GM12878 (cell line): ENCODE results near the gene ASZ1. TPM values are rescaled to one million over a fixed set of nuclear protein-coding genes. Genes with fewer than 3 reads are reported as not detected.

Source experiments
- ATAC-seq: fragments of 200-7000 bp; cut with Tn5 transposase; 3 replicates; pipeline ENCODE4 v1.9.1; 2020; ENCODE audit warnings: mild to moderate bottlenecking, moderate library complexity
- Bru-seq: library from RNA; stranded (reverse); fragments of 400-500 nt; gene quantifications from one replicate; lab custom pipeline; 2021; lab: Mats Ljungman, UMichigan
- BruChase-seq, 2 experiments: library from RNA; stranded (reverse); fragments of 400-500 nt; gene quantifications; one replicate each; lab custom pipeline; 2021; lab: Mats Ljungman, UMichigan
- BruUV-seq: library from RNA; stranded (reverse); fragments of 400-500 nt; replicated peaks from 2 replicates; lab custom pipeline; 2021; lab: Mats Ljungman, UMichigan
- CTCF ChIA-PET: fragments of 300-600 bp; sonication (Branson Sonifier 250); formaldehyde crosslinking; extraction: SDS; loops from one replicate; lab custom pipeline; 2021; ENCODE audit warnings: inconsistent platforms; lab: Yijun Ruan, JAX
- POLR2A ChIA-PET: fragments of 350-600 bp; formaldehyde crosslinking; extraction: SDS; loops from one replicate; lab custom pipeline; 2021; ENCODE audit warnings: inconsistent platforms; lab: Charles Lee
- RAD21 ChIA-PET: fragments of 300-600 bp; sonication (Branson Sonifier 250); formaldehyde crosslinking; loops from one replicate; lab custom pipeline; 2023; ENCODE audit warnings: antibody characterized with exemption; ENCODE audit not compliant: unreplicated experiment; lab: Charles Lee
- SMC1A ChIA-PET: fragments of 300-600 bp; sonication (Branson Sonifier 250); formaldehyde crosslinking; loops from one replicate; lab custom pipeline; 2023; ENCODE audit not compliant: unreplicated experiment, uncharacterized antibody; lab: Charles Lee
- DNase-seq: peaks from one replicate; pipeline ENCODE4 v3.0.0-alpha.2; 2011; ENCODE audit warnings: low read depth, low spot score
- FAIRE-seq: peaks from 3 replicates; lab custom pipeline; 2011; peaks lifted over from hg19 to GRCh38; lab: Jason Lieb, UNC
- H2AFZ ChIP-seq: 2 replicates; pipeline ENCODE4 v1.6.0; 2011; ENCODE audit warnings: low read depth, low read length, control low read depth; ENCODE audit not compliant: control insufficient read depth
- H3K27ac ChIP-seq: 2 replicates; pipeline ENCODE4 v1.5.1; 2011; ENCODE audit warnings: control low read depth; ENCODE audit not compliant: control insufficient read depth, insufficient read depth
- H3K27me3 ChIP-seq, 2 experiments: replicated peaks in 1 of 2; 2 replicates each; pipeline versions ENCODE4 v1.6.0 to v1.6.1; 2011; ENCODE audit warnings: low read length in 1 of 2; ENCODE audit not compliant: control insufficient read depth in 2 of 2, insufficient read depth in 2 of 2
- H3K36me3 ChIP-seq, 2 experiments: 2 replicates each; pipeline ENCODE4 v1.5.1; 2011; ENCODE audit warnings: low read length in 1 of 2; ENCODE audit not compliant: control insufficient read depth in 2 of 2, insufficient read depth in 2 of 2
- H3K4me1 ChIP-seq: 2 replicates; pipeline ENCODE4 v1.6.1; 2011; ENCODE audit warnings: mild to moderate bottlenecking, low read length, moderate library complexity, mixed read lengths; ENCODE audit not compliant: control insufficient read depth, insufficient read depth
- H3K4me2 ChIP-seq: 2 replicates; pipeline ENCODE4 v1.6.0; 2011; ENCODE audit warnings: control low read depth; ENCODE audit not compliant: control insufficient read depth, insufficient read depth
- H3K4me3 ChIP-seq: fragments of 200-600 bp; sonication (generic); 2 replicates; pipeline ENCODE4 v1.5.1; 2016
- H3K79me2 ChIP-seq: 2 replicates; pipeline ENCODE4 v1.6.0; 2011; ENCODE audit warnings: low read length; ENCODE audit not compliant: control insufficient read depth, insufficient read depth
- H3K9ac ChIP-seq: 2 replicates; pipeline ENCODE4 v1.8.0; 2011; ENCODE audit warnings: low read length, control low read depth, mixed read lengths; ENCODE audit not compliant: control insufficient read depth, insufficient read depth
- H3K9me3 ChIP-seq: replicated peaks from 3 replicates; pipeline ENCODE4 v1.5.1; 2011; ENCODE audit warnings: mild to moderate bottlenecking, low read length; ENCODE audit not compliant: control insufficient read depth, insufficient read depth
- H4K20me1 ChIP-seq: 2 replicates; pipeline ENCODE4 v1.6.0; 2011; ENCODE audit not compliant: control insufficient read depth, insufficient read depth
- TARDBP ChIP-seq: IDR thresholded peaks from 2 replicates; pipeline ENCODE4 v1.6.1; 2016; ENCODE audit warnings: borderline replicate concordance
- ZBTB33 ChIP-seq: fragments of 450-650 bp; IDR thresholded peaks from 2 replicates; pipeline ENCODE4 v1.6.1; 2017; ENCODE audit warnings: mild to moderate bottlenecking
- WGBS: methylation state at CpG from one replicate; pipeline ENCODE4 v1.1.6; 2016; ENCODE audit warnings: low lambda C conversion rate; ENCODE audit not compliant: insufficient replicate concordance, insufficient coverage; ENCODE audit errors: missing lambda C conversion rate; 5-methylcytosine and 5-hydroxymethylcytosine counted together
- in situ Hi-C: fragments of 300-500 bp; cut with MboI; formaldehyde crosslinking; loops from 9 replicates; pipeline ENCODE4 v1.14.3; 2018; ENCODE audit warnings: mixed read lengths
- intact Hi-C: fragments of 100-400 bp; cut with micrococcal nuclease; formaldehyde crosslinking; loops from one replicate; pipeline ENCODE4 v1.14.2; 2022; ENCODE audit not compliant: unreplicated experiment
- long read RNA-seq, 2 experiments: library from polyadenylated mRNA; unstranded; transcript quantifications; one replicate each; pipeline ENCODE4 v2.0.0, GENCODE V29; 2019 to 2020
- polyA minus RNA-seq, 3 experiments: library from RNA; depleted of rRNA, polyadenylated mRNA; stranded (reverse); fragments of >200 nt; gene quantifications; 2 replicates each; pipeline ENCODE4 v1.2.3, GENCODE V29; 2011
- polyA plus RNA-seq, 11 experiments: library from polyadenylated mRNA; depleted of rRNA in 4 of 11; unstranded in 6 of 11; stranded (reverse) in 5 of 11; fragments of >200 nt; fragmentation: Nextera tagmentation in 4 of 11; fragmentation: Illumina TruSeq in 1 of 11; extraction: Ambion mirVana in 4 of 11; extraction: Trizol in 1 of 11; gene quantifications; 1 replicate in 1 of 11; 2 replicates in 10 of 11; pipeline versions ENCODE4 v1.2.1 to v1.2.3, GENCODE V29; 2011 to 2016; ENCODE audit warnings: inconsistent platforms in 2 of 11, missing spikeins in 2 of 11, low read depth in 1 of 11
- total RNA-seq, 4 experiments: library from RNA; depleted of rRNA in 3 of 4; stranded (reverse); fragments of >200 nt in 3 of 4; fragmentation: Illumina TruSeq in 1 of 4; extraction: Trizol in 1 of 4; gene quantifications; 2 replicates each; pipeline versions ENCODE4 v1.2.1 to v1.2.3, GENCODE V29; 2013 to 2021

ASZ1 gene
- not detected in 2 replicates for total RNA-seq (2013; cell fraction: nucleolus; rRNA removed)
- total RNA-seq (2014; rRNA removed) (0.06 TPM in 1 of 2 replicates, not detected in the other), total RNA-seq (2014; rRNA removed; fragmentation: Illumina TruSeq; extraction: Trizol) (not detected in 2 replicates), total RNA-seq (2021) (0.11 TPM in 1 of 2 replicates, not detected in the other), polyA plus RNA-seq (2011; rRNA removed) (not detected in 2 replicates), polyA plus RNA-seq (2014; fragmentation: Illumina TruSeq; extraction: Trizol) (0.04 TPM in 1 of 2 replicates, not detected in the other), polyA plus RNA-seq (2014; fragmentation: Nextera tagmentation; extraction: Ambion mirVana) (under 1 TPM; 0.08 to 0.09 TPM), polyA plus RNA-seq (2014; rRNA removed) (0.04 TPM in 1 of 2 replicates, not detected in the other), polyA plus RNA-seq (2016; fragmentation: Nextera tagmentation; extraction: Ambion mirVana) (not detected), polyA minus RNA-seq (2011; rRNA and poly(A)+ RNA removed) (not detected in 2 replicates), Bru-seq, nascent RNA (percentile 14 among the genes with signal in this experiment), BruChase-seq, experiment 1, labeled RNA remaining after a 6-hour chase (percentile 8 among the genes with signal in this experiment), BruChase-seq, experiment 2, labeled RNA remaining after a 2-hour chase (percentile 7 among the genes with signal in this experiment)
- polyA plus RNA-seq (2011; ENCODE audit: low read depth), result not detected
- not detected in 2 replicates for polyA plus RNA-seq (2011; cell fraction: cytosol; rRNA removed)
- polyA plus RNA-seq (2011; cell fraction: nucleus; rRNA removed), result not detected in 2 replicates
- polyA plus RNA-seq (2012), result not detected in 2 replicates
- not detected in 2 replicates for polyA minus RNA-seq (2011; cell fraction: cytosol; rRNA and poly(A)+ RNA removed)
- polyA minus RNA-seq (2011; cell fraction: nucleus; rRNA and poly(A)+ RNA removed), result not detected in 2 replicates
- long read RNA-seq, experiment 1, result 0 reads
- long read RNA-seq, experiment 2, result 0 reads

GRCh38 chr7:117427258-117427701 is at the start of gene ASZ1:
ASZ1 (minus strand) TSS chr7:117427493; CDS start chr7:117427460, 33 bp downstream.
- POLR2A ChIA-PET, result no interaction called here
- SMC1A ChIA-PET, result no interaction called here
- no peak within 1 kb of the TSS for H3K4me2 ChIP-seq
- H3K36me3 ChIP-seq, result no peaks in the 10 kb centered on the region
- no peak for DNase-seq
- ATAC-seq, result no peak
- no peak within 1 kb of the TSS for H2AFZ ChIP-seq
- no peaks in the 10 kb centered on the region for H3K79me2 ChIP-seq
- no peak within 1 kb of the TSS for H3K27ac ChIP-seq
- no peaks in the 10 kb centered on the region for H4K20me1 ChIP-seq
- no peaks in the 10 kb centered on the region for H3K4me1 ChIP-seq
- no TSS peak for BruUV-seq
- TF ChIP-seq TARDBP, result no peak
- TF ChIP-seq ZBTB33, result peak; percentile 59
- WGBS, result 88% methylated on average over 28 of the region's 41 CpGs
- no peak within 1 kb of the TSS for H3K9ac ChIP-seq
- no peak for FAIRE-seq
- CTCF ChIA-PET, result no interaction called here
- RAD21 ChIA-PET, result no interaction called here
- no peaks in the 10 kb centered on the region; the same call in 2 of the 3 replicates for H3K9me3 ChIP-seq
- intact Hi-C loops, result no loop called here
- H3K4me3 ChIP-seq, result no peak within 1 kb of the TSS
- in situ Hi-C loops, result no loop called here
- H3K27me3 ChIP-seq, result no peaks in the 10 kb centered on the region
